ENCODE results near the gene ID3.

Gene ID3

DNA sequence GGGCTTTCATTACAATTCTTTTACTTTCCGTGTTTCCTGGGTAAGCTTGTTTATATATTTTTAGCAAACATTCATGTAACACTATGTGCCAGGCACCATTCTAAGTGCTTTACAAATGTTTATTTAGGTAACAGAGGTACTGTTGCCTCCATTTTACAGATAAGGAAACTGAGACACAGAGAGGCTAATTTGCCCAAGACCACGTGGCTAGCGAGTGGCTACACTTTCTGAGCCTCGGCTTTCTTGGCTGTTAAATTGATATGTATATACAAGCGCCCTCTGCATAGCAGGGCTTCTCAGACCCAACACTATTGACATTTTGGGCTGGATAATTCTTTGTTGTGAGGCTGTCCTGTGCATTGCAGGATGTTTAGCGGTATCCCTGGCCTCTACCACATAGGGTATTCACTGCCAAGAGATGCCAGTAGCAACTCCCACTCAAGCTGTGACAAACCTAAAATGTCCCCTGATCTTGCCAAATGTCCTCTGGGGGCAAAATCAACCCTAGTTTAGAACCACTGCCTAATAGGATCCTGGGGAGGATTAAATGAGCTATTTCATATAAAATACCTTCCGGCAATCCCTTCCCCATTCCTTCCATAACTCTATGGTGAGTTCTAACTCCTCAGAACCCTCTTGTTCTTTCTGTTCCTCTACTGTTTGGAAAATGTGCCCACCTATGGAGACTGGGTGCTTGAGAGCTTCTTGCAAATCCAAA, 17.2 kb upstream of the ID3 start:
- H3K4me3 ChIP-seq (ENCODE audit: low read length): peak overlapping the region; percentile 30; the same call in 1 of the 2 replicates
- no peak for DNase-seq (ENCODE audit: low read depth)
- no peak for TF ChIP-seq CTCF (conservative IDR thresholded peaks at IDR 0.05; ENCODE audit: low read length)

DNA sequence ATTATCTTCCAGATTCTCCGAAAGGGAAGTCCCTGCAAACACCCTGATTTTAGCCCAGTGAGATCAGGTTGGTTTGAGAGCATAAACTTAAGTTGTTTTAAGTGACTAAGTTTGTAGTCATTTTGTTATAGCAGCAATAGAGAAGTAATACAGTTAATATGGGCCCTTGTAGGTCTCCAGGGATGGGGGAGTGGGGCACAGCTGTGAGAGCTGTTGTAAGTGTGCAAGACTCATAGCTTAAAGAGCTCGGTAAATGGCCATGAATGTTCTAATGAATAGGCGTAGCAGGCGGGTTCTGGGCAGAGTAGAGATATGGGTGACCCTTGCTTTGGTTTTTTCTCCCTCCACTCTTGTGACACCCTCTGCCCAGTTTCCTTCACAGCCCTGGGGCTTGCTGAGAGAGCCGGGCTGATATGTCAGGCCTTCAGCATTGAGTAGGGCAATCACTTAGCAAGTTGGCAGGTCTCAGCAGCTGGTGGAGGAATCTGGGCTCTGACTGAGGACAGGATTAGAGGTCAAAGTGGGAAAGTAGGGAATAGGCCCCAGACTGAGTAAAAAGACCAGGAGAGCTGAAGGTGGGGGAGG, 16.0 kb upstream of the ID3 start:
- DNase-seq (ENCODE audit: low read depth): no peak
- H3K4me3 ChIP-seq (ENCODE audit: low read length): no peak overlapping the region
- no peak for TF ChIP-seq CTCF (conservative IDR thresholded peaks at IDR 0.05; ENCODE audit: low read length)

DNA sequence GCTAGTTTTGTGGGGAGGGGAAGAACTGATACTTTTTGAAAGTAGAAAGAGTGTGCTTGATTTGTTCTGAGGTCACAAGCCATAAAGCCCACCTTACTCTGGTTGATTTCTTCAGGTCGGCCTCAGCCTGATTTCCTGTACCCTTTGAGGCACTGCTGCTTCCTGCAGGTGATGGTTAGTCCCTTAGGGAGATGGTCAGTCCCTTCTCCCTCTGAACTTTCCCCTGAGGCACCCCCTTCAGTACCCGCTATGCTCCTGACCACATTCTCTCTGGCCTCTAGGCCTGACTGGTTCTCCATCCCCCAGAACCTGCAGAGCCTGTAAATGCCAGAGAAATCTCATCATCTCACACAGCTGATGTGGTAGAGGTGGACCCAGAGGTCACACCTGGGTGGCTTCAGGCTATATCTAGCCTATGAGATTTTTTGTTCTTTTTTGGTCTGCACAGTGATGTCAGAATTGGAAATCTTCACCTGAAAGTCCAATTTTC, 15.0 kb upstream of the ID3 start:
- no peak overlapping the region for H3K4me3 ChIP-seq (ENCODE audit: low read length)
- DNase-seq (ENCODE audit: low read depth): no peak
- no peak for TF ChIP-seq CTCF (conservative IDR thresholded peaks at IDR 0.05; ENCODE audit: low read length)

- no peak for DNase-seq (ENCODE audit: low read depth)
- H3K4me3 ChIP-seq (ENCODE audit: low read length): no peak overlapping the region
- TF ChIP-seq CTCF (conservative IDR thresholded peaks at IDR 0.05; ENCODE audit: low read length): no peak
Observed at GRCh38 chr1:23573574-23574182, 14.4 kb upstream of the ID3 start.

- DNase-seq (ENCODE audit: low read depth): no peak
- no peak overlapping the region for H3K4me3 ChIP-seq (ENCODE audit: low read length)
- no peak for TF ChIP-seq CTCF (conservative IDR thresholded peaks at IDR 0.05; ENCODE audit: low read length)
Observed at GRCh38 chr1:23571465-23571864, 12.2 kb upstream of the ID3 start.

GRCh38 chr1:23570001-23570691, 10.8 kb upstream of the ID3 start:
- DNase-seq (ENCODE audit: low read depth): no peak
- TF ChIP-seq CTCF (conservative IDR thresholded peaks at IDR 0.05; ENCODE audit: low read length): no peak
- no peak overlapping the region for H3K4me3 ChIP-seq (ENCODE audit: low read length)
